Stimulated activated CD8-positive, alpha-beta memory T cell treated with anti-CD3 and anti-CD28 coated beads, Interleukin-2, amount 100 ng/mL, for 1 hour (primary cell): ENCODE results near the gene FGR.

Experiments
- DNase-seq, 2 donors: peaks; one replicate each; pipeline ENCODE4 v3.0.0-alpha.2; 2020; ENCODE audit warnings: low read depth in 2 of 2

The FGR gene

DNA sequence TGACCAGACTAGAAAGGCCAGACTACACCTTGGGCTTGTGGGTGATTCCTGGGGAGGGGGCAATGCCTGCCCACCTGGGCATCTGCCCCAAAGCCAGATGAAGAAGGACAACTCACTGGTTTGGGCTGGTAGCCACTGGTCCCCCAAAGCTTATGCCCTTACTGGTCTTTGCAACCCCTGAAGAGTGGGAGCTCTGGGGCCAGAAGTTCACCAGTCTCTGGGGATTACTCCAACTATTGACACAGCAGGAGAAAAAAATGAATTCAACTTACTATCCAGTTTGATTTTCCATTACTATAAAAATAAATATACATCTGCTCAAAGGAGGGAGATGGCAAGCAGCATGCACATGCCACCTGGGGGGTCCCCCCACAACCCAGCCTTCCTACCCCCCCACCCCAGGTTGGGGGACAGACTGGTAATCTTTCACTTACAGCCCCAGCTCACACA, 33.6 kb downstream of the FGR start:
- DNase-seq, result no peak

DNA sequence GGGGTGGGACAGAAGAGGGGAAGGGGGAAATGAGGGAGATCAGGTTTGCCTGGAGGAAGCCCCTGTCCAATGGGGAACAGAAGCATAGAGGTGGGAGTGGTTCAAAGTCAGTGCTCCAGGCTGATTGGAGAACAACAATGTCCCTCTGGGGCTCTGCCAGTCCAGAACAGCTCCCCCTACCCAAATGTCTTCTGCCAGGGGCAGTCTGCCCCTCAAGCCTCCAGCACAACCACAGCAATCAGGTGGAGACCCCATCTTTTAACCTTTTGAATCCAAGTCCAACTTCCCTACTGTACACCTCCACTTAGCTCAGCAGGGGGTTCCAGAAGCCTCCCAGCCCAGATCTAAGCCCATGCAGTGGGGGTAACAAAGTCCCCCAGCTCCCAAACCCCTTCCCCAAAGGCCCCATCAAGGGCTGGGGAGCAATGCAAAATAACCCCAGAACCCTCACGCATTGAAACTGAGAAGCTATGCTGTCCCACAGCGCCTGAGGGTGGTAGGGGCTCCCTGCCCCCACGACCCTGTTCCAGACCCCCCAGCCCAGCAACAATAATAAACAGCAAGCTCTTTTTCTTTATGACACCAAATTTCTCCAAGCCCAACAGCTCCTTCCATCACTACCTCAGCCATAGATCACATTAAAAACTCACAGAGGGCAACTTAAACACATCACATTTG, 34.3 kb downstream of the FGR start:
- no peak for DNase-seq

DNA sequence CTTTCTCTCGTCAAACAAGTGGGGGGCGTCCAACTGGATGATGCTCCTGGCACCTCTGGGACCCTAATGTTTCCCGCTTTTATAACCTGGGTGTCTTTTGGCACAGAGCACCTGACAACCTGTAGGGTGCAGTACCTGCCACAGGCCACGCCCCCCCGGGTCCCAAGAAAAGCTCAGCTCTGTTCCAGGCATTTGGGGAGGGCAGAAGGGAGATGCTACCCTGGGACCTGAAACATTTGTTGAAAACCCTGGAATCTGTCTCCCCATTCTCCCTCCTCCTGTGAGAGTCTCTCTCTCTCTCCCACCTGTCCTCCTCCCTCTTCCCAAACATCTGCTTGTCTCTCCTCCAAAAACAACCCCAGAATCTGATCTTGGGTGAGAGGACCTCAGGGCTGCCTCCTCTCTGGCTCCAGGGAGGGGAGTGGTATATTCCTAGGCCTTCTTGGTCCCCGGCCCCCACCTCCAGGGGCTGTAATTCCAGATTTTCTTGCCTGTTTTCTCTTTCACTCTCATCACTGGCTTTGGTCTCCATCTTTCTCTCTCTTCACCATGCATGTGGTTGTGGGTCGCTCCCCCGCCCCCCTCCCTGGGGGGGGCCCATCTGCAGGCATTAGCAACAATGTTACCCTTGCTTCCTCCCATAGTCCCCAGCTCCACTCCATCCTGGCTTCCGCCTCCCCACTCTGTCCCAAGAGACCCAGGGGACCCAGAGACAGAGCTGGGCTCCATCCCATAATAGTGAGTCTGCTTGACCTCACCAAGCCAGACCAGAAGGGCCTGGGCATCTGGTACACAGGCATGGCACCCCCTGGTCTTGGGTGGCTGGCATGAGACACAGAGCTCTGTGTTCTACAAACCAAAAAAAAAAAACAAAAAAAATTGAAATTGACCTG, 35.1 kb downstream of the FGR start:
- no peak for DNase-seq

DNA sequence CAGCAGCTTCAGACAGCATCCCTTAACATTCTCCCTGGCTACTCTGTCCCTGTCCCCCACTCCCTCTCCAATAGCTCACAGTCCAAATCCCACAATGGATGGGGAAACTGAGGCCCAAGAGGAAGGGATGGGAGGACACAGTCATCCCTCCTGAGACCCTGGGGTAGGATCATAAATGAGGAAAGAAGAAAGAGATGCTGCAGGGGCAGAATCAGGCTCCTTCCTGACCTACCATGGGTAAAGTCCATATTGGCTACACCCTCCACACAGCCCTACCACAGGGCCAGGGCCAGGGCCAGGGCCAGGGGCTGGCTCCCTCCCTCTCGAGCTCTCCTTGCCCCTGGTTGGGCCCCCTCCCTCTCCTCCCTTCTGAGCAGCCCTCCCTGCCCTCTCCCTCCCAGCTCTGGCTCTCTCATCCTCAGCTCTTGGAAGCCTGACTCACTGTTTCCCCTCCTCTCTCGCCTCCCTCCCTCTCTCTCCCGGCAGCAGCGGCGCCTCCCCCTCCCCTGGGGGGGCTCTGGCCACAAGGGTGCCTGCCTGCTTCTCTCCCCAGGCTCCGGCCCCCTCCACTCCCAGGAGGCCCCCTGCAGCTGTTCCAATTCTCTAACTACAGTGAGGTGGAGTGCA, 36.0 kb downstream of the FGR start:
- peak in 1 of 2 donors; percentile 39 for DNase-seq

DNA sequence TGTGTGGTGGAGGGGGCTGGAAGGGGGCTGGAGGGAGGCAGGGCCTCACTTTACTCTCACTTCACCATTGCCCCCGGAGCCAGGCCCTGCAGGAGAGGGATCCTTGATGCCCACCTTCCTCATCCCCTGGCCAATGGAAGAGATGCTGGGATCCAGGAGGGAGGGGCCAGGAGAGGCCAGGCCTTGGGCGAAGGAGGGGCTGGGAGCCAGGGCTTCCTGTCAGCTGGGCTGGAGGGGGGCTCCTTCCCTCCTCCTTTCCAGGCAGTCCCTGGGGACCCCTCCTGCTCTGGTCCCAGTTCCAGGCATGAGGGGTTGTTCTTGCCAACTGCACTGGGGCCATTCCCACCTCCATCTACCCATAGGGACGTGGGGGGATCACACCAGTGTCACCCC, 36.7 kb downstream of the FGR start:
- DNase-seq, result no peak

DNA sequence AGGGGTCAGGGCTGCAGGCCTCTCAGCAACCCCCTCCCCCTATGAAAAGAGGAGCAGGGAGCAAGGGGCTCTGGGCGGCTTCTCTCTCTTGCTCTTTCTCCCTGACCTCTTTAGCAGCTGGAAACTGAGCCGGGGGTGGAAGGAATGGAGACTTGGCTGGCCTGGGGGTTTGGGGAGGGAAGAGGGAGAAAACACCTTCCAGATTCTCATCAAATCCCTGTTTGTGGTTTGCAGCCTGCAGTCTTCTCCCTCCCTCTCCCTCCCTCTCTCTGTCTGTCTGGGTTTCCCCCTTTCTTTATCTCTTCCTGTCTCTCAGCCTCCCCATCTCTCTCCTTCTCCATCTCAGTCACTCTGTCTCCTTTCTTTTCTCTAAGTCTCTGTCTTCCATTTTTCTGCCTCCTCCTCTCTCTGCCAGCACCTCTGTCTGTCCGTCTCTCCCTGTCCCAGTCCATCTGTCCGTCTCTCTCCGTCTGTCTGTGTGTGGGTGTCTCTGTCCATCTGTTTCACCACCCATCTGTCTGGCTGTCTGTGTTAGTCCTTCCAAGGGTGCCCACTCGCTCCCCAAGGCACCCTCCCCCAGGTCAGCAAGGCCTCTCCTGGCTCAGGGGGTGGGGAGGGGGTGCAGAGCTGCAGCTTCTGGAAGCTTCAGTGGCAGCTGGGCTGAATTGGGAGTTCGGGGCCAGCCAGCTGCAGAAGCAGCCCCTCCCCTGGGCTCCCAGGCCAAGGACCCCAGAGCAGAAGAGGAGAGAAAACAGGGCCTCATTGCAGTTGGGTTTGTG, 37.3 kb downstream of the FGR start:
- no peak for DNase-seq

DNA sequence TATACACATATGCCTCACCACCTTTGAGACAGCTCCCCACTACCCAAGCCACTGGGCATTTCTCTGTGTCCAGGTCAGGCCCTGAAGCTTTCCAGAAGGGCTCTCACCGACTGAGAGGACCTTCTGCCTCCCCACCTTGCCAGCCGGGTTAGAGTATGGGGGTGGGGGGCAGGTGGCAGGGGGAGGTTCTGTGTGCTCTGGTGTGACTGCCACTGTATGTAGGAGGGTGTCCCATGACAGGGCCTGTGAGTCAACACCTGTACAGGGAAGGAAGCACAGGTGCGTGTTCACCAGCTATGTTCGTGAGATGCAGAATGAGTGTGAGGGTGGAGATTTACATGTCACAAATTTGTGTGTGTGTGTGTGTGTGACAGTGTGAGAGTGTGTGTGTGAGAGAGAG, 38.0 kb downstream of the FGR start:
- no peak for DNase-seq

DNA sequence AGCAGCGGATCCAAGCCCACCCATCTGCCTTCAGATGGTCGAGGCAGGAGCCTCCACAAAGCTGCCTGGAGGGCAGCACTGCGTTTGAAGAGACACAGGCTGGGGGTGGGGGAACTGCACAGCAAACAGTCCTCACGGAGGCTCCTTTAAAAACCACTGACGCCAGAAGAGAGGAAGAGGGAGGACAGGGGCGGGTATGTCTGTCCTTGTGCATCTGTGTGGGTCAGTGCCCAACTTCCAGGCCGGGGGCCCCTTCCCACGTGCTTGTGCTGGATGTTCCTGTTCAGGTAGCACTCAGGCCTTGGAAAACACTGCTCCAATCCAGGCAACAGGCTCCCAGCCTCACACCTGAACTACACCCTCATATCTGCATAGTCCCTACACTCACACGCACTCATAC, 38.7 kb downstream of the FGR start:
- no peak for DNase-seq

DNA sequence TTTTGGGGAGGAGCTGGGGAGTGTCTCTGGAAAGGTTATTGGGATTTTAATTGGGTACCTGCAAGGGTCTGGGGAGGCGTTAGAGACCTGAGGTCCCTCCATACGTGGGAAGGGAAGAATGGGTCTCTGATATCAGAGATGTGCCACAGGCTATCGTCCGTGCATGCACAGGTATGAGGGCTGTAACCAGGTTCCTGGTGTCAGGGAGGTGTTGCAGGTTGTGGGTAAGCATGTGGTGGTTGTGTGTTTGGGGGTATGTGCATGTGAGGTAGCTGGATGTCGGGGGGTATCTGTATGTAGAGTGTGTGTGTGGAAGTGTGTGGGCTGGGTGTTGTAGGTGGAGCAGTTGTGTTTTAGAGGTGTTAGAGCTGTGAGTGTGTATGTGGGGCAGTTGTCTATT, 39.4 kb downstream of the FGR start:
- DNase-seq, result no peak

DNA sequence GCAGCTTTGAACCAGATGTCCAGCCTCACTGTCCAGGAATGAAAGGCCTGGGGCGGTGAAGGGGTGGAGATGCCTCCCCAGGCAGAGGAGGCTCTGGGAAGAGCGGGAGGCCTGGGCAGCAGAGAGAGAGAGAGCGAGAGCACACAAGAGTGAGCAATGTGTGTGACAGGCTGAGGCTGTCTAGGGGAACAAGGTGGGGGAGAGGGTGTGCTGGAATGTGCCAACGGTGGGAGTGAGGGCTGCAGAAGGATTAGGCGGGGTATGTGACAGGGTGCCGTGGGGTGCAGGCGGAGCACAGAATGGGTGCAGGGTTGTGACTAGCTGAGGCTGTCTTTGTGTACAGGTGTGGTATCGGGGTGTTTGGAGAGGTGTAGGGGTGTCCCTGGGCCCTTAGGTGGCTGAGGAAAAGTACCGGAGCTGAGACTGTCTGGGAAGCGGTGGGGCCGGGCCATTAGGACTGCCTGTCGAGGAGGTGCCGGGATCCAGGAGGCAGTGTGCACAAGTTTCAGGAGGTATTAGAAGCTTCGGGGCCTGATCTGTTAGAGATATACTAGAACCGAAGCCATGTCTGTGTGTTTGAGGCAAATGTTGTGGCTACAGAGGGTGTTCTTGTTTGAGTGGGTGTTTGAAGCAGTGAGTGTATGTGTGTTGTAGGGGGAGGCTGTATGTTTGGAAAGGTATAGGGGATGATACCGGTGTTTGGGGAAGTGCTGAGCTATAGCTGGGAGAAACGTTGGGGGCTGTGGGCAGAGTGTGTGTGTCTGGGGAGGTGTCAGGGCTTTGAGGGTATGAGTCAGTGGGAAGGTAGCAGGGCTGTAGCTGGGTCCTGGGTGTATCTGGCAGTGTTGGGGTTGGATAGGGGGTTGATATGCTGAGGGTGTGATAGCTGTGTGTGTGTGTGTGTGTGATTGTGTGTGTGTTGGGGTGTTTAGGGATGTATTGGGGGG, 40.1 kb downstream of the FGR start:
- DNase-seq, result no peak

DNA sequence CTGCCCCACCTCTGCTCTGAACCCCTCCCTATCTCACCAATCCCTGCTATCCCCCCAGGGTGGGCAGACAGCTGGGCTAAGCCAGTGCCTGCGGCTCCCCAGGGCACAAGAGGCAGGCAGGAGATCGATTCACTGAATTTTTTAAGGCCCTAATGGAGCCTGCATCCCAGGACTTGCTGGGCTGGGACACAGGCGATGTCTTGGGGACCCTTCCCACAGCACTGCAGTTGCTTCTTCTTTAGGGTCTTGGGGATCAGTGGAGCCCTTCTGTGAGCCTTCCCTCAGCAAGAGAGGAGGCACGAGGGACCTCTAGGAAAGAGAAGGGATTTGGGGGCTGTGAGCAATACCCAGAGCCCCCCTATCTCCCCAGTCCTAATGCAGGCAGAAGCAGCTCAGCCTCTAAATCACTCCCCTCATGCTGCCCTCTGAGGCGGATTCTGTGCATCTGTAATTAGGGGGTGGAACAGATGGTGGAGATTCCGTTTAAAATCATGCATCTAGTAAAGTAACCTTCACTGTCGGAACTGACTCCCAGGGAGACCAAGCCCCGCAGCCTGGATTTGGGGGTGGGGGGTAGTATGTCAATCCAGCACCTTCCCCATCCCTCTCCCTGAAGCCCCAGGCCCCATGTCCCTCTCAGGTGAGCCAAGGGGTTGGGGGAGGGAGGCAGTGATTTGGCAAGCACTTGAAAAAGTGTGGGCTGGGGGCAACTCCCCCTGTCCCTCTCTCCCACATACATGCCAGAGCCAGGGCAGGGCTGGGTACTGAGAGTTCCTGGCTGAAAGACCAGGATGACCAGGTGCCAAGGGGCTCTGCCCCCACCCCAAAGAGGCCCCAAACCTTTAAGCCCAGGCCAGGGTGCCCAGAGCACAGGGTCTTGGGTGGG, 41.1 kb downstream of the FGR start:
- DNase-seq, result no peak

DNA sequence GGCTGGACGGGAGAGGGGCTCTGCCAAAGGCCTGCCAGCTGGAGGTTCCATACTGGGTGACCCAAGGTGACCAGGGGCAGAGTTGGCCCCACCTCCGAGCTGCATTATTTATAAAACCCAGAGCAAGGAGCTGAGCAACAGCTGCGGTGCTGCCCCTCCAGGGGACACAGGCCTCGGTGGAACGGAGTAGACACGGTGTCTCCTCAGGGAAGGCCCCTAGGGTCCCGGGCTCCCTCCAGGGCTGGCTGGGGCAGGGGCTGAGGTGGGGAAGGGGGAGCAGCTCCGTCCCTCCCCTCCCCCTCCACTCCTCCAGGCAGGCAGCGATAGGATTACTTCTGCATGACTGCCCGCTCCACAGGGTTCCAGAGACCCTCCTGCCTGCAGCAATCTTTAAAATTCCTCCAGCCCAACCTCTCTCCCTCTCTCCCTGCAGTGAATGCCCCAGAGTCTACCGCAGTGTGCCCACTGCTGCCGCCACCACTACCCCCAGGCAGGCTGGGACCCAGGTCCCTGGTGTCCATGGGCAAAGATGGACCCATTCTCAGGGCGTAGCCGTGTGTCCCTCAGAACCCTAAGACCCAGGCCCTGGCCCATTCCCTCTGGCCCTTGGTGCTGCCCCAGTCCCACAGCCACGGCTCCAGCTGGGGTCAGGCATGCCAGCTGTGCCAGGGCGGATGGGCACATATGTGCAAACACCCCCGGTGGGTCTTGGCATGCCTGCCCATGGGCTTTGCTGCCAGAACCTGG, 41.9 kb downstream of the FGR start:
- no peak for DNase-seq

DNA sequence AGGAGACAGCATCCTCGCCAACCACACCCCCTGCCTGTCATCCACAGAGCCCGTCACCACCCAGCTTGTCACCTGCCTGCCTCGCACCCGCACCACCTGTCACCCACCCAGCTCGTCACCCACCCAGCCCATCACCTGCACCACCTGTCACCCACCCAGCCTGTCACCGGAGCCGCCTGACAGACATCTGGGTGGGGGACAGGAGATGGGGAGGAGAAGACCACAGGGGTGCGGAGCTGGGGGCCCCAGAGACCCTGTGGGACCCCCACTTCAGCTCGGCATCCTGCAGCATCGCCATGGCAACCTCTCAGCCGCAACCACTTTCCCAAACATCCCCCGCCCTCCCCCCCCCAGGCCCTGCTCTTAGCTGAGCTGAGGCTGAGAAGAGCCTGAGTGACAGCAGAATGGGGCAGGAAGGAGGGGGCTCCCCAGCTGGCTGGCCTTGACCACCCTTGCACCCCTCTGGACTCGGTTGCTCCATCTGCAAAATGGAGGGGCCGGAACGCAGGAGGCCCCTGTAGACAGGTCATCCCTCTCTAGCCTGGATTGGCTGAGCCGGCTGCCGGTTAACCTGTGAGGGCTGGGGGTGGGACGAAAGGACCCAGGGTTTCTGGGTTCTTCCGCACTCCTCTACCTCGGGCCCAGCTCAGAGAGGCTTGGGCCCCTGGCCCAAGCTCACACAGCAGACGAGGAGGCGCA, 42.6 kb downstream of the FGR start:
- DNase-seq, result no peak

DNA sequence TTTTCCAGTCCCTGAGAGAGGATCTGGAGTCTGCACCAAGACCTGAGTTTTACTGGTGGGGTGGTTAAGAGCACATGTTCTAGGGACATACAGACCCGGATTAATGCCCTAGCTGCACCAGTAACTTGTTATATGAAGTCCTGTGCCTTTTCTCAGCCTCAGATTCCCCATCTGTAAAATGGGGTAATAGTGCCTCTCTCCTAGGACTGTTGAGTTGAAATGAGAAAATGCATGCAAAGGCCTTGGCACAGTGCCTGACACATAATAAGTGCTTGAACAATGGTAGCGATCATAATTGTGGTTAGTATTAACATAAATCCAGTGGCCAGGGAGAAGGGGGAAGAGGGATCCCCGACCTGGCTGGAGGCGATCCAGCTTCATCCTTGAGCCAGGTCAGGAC, 43.4 kb downstream of the FGR start:
- DNase-seq, result no peak

DNA sequence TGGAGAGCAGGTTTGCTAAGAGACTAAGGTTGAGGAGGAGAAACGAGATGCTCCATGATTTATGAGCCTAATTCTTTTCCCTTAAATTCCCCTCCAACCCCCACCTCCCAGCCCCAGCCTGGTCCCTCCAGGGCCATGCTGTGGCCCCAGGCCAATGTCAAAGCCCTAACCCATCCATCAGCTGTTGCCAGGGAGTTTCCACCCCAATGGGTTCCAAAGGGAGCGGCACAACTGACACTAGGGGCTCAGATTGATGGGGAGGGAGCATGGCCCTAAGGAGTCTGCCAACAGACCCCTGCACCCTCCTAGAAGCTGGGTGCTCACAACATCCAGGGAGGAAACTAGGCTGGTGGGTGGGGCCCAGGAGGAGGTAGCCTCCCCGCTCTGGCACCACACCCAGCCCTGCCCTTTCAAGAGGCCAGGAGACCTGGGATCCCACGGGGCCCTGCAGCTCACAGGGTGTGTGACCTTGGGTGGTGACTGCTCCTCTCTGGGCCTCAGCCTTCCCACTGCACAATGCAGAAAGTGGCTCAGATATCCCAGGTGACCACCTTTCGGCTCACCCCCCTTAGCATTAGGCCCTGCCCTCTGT, 44.0 kb downstream of the FGR start:
- no peak for DNase-seq

DNA sequence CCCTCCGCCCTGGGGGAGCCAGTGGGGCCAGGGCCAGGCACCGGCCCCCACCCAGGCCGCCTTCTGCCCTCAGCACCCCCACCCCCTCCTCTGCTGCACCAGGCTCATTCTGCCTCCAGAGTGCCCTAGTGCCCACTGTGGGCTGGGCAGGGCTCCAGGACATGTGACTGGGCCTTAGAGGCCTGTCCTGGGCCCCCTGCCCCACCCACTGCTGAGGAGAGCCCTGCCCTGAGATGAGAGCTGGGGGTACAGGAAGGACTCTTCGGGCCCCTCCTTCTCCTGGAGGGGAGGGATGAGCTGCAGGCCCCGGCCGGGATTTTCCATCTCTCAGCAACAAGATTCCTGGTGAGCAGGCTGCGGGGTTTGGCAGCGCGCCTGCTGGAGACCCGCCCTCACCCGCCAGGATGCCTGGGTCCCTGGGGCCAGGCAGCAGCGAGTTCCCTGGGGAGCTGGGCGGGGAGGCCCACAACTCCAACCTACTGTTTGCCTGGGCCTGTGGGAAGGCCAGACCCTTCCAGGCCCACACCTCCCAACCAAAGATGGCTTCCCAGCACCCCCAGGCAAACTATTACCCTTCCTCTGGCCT, 45.1 kb downstream of the FGR start:
- no peak for DNase-seq

DNA sequence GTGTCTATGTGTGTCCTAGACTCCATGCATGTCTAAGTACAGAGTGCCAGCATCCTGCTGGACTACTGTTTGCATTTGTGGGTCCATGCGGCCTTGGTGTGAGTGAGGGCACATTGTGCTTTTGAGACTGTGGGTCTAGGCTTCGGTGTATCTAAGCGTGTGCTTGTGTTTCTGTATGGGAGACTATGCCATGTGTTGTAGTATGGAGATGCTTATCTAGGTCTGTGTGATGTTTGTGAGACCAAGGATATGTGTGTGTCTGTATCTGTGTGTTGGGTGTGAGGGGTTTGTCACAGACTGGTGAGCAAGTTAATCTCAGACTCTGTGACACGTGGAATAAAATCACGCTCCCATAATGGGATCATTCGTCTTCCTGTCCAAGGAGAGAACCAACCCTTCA, 45.5 kb downstream of the FGR start:
- DNase-seq, result no peak
